HG03045 (cell line): ENCODE measurements around the gene ARHGAP26.

Experiments used
- ATAC-seq: cut with Tn5 transposase; IDR thresholded peaks from one replicate; pipeline ENCODE4 v1.9.1; 2021; ENCODE audit warnings: mild to moderate bottlenecking, moderate library complexity; ENCODE audit not compliant: unreplicated experiment

Gene ARHGAP26

GRCh38 chr5:142870532-142871362 is 100.6 kb downstream of the ARHGAP26 start:
- no peak for ATAC-seq

- no peak for ATAC-seq
Measured at GRCh38 chr5:142871363-142872193, 101.4 kb downstream of the ARHGAP26 start.

- no peak for ATAC-seq
Measured at GRCh38 chr5:142872217-142872616, 102.0 kb downstream of the ARHGAP26 start.

- ATAC-seq = no peak
Measured at GRCh38 chr5:142872795-142873194, 102.6 kb downstream of the ARHGAP26 start.

GRCh38 chr5:142873831-142874230 is 103.7 kb downstream of the ARHGAP26 start:
- ATAC-seq = no peak

DNA sequence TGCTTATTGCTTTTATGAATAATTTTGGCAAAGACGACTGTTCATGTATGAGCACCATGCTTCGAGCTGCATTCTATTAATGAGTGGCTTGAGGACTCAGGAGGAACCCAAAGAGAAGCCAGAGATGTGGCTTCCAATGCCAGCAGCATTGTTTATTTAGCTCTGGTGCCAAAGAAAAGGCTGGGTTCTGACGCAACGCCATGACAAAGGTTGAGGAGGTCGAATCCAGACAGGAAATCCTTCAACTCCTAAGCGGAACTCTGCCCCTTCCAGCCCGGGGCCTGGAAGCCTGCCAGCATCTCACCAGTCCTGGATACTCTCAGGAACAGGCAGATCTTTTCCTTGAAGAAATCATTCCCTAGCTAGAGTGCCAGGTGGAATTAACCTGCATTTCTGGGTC is 104.4 kb downstream of the ARHGAP26 start:
- no peak for ATAC-seq

DNA sequence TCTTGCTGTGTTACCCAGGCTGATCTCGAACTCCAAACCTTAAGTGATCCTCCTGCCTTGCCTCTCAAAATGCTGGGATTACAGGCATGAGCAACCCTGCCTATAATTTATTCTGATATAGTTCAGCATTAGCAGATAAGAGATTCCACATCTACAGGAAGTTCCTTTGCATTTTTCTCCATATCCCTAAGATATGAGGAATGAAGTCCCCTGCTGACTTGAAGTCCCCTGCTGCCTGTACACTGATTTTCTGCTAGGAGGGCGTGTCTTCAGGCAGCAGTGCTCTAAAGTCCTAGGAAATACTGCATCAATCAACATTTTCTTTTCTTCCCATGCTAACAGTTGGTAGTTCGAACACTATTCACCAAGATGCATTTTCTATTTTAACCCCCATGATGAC is 105.8 kb downstream of the ARHGAP26 start:
- no peak for ATAC-seq

DNA sequence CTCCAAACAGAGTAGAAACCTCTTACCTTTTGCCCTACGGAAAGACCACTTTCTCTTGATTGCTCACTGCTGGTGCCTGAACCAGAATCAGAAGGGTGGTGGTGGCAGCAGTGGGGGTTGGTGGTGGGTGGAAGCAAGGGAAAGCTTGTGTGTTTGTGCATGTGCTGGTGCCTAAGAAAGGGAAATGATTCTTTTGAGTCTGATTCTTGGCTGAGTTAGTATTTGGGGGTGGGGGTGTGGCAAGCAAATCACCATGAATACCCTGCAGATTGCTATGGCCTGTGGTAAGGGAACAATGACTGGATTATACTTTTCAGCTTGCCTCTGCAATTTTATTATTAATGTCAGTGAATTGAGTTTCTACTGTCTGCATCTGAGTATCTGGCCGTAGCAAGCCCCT is 106.6 kb downstream of the ARHGAP26 start:
- ATAC-seq = no peak

DNA sequence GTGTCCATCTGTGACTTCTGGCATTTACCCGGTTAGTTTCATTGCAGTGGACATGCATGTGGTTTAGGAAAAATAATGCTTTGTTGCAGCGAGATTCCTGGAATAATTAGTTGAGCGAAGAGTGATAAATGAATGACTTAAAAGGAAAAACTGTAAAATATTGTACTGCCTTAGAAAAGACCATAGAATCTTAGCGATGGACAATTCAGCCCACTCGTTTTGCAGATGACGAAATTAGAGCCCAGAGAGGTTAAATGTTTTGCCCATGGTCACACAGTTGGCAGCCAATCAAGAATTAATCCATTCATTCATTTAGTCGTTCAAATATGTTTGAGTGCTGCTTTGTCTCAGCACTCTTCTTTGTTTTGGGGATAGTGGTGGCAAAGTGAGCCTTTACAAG is 107.9 kb downstream of the ARHGAP26 start:
- no peak for ATAC-seq

GRCh38 chr5:142878638-142879037 is 108.5 kb downstream of the ARHGAP26 start:
- no peak for ATAC-seq

GRCh38 chr5:142881076-142881783 is 111.1 kb downstream of the ARHGAP26 start:
- ATAC-seq = no peak

DNA sequence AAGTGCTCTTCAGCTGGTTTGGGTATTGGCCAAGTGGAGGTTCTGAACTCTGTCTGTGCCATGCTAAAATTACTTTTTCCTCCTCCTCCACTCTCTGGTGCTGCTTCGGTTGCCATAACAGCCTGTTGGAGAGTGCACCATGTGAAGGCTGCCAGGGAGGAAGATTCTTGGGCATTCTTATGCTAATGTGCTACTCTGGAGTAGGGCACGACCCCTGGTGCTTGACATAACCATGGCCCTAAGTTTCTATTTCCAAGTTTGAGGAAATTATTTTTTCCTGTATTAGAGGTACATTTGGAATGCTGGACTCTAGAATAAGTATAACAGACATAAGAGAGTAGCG is 111.6 kb downstream of the ARHGAP26 start:
- no peak for ATAC-seq

DNA sequence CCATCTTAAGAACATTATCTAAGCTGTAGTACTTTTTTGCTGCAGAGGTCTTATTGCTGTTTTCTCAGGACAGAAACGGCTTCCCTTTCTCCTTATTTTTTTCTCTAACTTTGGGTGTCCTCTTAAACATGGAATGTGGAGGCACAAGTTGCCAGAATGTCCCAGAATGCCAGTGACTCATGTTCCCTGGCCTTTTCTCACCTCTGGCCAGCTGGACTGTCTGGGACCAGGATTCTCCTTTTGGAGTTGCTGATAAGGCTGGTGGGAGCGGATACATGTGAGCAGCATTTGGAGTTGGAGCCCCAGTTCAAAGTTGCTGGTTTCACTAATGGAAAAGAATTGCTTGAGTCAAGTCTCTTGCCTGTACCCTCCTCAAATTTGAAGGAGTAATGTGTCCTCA is 112.8 kb downstream of the ARHGAP26 start:
- ATAC-seq = no peak

GRCh38 chr5:142883438-142883837 is 113.3 kb downstream of the ARHGAP26 start:
- no peak for ATAC-seq

DNA sequence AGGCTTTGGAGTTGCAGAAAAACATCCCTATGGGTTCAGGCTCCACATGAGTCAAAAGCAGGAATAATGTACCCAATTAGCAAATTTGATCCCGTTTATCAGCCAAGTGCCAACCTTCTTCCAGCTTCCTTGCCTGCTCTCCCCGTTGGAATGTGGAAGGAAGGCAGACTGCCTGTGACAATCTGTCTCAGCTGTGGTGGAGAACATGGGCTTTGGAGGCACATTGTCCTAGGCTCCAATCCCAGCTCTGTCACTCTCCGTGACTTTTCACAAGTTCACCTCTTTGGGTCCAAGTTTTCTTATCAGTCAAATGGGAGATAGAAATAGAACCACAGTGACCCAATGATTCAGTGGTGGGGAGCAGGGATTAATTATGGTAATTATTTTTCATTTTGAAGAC is 113.9 kb downstream of the ARHGAP26 start:
- ATAC-seq = no peak

DNA sequence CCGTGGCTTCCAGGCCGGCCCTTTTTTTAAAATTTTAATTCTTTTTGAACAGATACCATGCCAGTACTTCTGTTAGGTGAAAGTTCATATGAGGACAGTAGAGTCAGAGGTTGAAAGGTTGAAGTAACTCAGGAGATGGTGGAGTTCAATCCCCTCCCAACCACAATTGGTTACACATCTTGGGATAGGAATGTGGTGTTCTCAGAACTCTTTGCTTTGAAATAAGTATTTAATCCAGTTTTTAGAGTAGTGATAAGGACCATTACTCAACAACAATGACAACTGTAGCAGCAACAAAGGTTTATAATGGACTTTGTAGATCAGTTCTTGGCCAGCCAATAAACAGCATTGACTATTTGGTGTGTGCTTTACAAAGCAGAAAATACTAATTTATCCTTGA is 116.0 kb downstream of the ARHGAP26 start:
- ATAC-seq = no peak

GRCh38 chr5:142886956-142887355 is 116.8 kb downstream of the ARHGAP26 start:
- ATAC-seq = no peak

DNA sequence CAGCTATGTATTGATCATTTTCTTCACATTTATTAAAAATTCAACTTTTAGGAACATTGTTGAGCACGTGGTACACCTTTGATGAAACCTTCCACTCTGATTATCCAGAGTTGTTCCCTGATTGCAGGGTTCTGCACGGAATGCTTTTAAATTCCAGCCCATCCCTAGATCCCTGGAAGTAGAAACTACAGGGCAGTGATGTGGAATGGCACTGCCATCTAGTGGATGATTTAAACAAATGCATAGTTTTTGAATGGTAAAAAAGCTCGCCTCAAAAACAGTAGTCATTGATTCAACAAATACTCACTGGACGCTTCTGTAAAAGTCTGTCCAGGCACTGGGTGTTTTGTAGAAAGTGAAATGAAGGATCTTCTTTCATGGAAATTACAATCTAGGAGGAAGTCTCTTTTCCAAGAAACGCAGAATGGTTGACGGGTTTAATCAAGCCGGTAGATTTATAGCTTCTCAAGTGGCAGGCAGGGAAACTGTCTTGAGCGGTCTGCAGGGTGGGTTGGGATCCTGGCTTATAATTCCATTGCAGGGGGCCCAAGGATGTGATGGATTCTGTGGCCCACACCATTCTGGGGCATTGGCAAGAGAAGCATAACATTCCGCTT is 118.4 kb downstream of the ARHGAP26 start:
- no peak for ATAC-seq

DNA sequence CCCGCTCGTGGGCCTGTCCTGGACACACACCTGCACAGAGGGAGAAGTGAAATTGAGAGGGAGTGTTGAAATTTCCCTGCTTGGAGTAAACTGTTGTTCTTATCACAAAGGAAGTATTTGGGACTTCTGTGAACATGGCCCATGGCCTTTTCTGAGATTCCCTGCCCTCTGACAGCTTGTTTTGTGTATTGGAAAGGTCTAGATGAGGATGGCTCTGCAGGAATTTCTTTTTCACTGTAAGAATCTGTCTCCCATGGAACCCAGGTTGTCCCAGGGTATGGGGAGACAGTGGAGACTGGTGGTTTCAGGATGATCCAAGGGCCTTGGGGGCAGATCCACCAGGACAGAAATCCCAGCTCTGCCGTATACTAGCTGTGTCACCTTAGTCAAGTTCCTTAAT is 121.8 kb downstream of the ARHGAP26 start:
- ATAC-seq = no peak

DNA sequence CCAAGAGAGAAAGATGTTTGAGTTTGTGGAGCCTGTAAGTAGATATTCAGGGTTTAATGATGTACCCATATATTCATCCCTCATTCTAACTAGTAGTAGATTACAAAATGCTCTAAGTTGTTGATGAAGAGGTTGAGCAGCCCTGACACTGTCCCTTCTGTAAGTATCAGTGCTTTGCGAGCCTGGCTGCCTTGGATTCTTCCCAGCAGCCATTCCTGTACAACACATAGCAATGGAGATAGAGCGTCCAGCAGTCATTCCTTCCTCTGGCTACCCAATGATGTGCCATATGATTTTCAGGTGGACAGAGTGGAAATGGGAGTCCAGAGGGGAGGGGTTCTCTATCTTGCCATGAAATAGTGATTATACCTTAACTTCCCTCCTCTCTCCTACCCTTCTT is 124.1 kb downstream of the ARHGAP26 start:
- ATAC-seq = no peak

DNA sequence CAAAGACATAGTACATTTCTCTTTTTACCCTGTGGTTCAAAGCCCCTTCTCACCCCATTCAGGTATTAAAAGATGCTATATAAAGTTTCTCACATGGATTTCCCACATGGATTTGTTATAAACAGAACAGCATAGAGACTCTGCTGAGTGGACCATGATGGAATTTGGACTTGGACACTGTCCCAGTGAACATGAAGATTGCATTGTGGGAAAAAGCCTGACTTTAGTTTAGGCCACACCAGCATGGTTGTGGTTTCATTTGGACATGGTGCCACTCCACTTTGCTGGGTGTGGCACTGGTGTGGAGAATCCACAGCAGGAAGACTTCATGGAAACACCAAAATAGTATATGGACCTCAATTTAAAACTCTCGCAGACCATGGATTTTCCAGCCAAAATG is 124.6 kb downstream of the ARHGAP26 start:
- no peak for ATAC-seq
